Erythroblast (primary cell): ENCODE data around the gene RALB.

Experiments
- DNase-seq, 2 experiments: peaks; one replicate each; lab custom pipeline; 2025; lab: John Stamatoyannopoulos, UW
- GATA1 ChIP-seq: IDR thresholded peaks from 2 replicates; pipeline ENCODE4 v1.6.1; 2011; ENCODE audit warnings: low read depth, mild to moderate bottlenecking, control low read depth, low read length, moderate library complexity
- POLR2A ChIP-seq: IDR thresholded peaks from 2 replicates; pipeline ENCODE4 v1.6.1; 2011; ENCODE audit warnings: mild to moderate bottlenecking, low read length

Gene RALB

GRCh38 chr2:120336749-120337148 is 84.1 kb downstream of the RALB start:
- no peak for DNase-seq
- TF ChIP-seq POLR2A (no peak), GATA1 (no peak)

- TF ChIP-seq POLR2A (no peak), GATA1 (no peak)
- no peak for DNase-seq
These were observed 85.4 kb downstream of the RALB start for GRCh38 chr2:120338015-120338414.

GRCh38 chr2:120341977-120342376 is 89.3 kb downstream of the RALB start:
- DNase-seq: no peak
- TF ChIP-seq POLR2A: no peak
- TF ChIP-seq GATA1: no peak

GRCh38 chr2:120342446-120342845 is 89.8 kb downstream of the RALB start:
- TF ChIP-seq GATA1 (no peak), POLR2A (no peak)
- DNase-seq: no peak

GRCh38 chr2:120343100-120343432 is 90.4 kb downstream of the RALB start:
- DNase-seq: no peak
- TF ChIP-seq GATA1 (no peak), POLR2A (no peak)

GRCh38 chr2:120343433-120344105 is 90.9 kb downstream of the RALB start:
- DNase-seq: peak; percentile 51 to 52

More at GRCh38 chr2:120343433-120344105, 90.9 kb downstream of the RALB start:
- TF ChIP-seq POLR2A: no peak
- no peak for TF ChIP-seq GATA1
